Ovary (tissue), 3 donors: ENCODE measurements around the gene ITGB1BP1.

Experiments used
- EP300 ChIP-seq: sonication (generic); formaldehyde crosslinking; IDR thresholded peaks from one replicate; pipeline ENCODE4 v1.6.1; 2017; ENCODE audit warnings: antibody characterized with exemption
- POLR2A ChIP-seq: fragments of 450-650 bp; IDR thresholded peaks from one replicate; pipeline ENCODE4 v1.6.1; 2017; ENCODE audit warnings: antibody characterized with exemption, mild to moderate bottlenecking, moderate library complexity
- TF ChIP-seq, protein P1 (sequence below), 3 donors: fragments of 450-650 bp in 2 of 3; fragments of 200-600 bp in 1 of 3; IDR thresholded peaks; one replicate each; pipeline versions ENCODE4 v1.5.1 to v1.8.0; 2016 to 2022; ENCODE audit warnings: antibody characterized with exemption in 3 of 3, mild to moderate bottlenecking in 1 of 3
- donor health status: DM: no; HTN: no; CAD: no.

DNA sequence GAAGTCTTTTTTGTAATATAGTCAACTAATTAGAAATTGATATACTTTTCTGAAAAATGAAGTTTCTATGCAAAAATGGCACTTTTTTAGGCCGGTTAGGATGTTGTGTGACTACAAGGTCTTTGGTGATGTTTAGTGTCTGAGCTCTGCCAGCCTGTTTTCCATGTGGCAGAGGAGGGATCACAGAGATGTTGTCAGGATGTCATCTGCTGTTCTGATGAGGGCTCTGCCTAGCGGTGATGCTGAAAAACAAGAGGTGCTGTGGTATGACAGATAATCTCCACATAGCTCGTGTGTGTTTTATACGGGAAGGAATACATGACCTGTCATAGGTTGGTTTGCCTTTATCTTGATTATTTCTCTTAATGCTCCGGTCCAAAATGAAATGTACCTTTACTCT is 39.0 kb upstream of the ITGB1BP1 start:
- TF ChIP-seq, protein P1, sequence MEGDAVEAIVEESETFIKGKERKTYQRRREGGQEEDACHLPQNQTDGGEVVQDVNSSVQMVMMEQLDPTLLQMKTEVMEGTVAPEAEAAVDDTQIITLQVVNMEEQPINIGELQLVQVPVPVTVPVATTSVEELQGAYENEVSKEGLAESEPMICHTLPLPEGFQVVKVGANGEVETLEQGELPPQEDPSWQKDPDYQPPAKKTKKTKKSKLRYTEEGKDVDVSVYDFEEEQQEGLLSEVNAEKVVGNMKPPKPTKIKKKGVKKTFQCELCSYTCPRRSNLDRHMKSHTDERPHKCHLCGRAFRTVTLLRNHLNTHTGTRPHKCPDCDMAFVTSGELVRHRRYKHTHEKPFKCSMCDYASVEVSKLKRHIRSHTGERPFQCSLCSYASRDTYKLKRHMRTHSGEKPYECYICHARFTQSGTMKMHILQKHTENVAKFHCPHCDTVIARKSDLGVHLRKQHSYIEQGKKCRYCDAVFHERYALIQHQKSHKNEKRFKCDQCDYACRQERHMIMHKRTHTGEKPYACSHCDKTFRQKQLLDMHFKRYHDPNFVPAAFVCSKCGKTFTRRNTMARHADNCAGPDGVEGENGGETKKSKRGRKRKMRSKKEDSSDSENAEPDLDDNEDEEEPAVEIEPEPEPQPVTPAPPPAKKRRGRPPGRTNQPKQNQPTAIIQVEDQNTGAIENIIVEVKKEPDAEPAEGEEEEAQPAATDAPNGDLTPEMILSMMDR (IDR thresholded peaks at IDR 0.05), result no peak
- no peak for TF ChIP-seq EP300
- no peak for TF ChIP-seq POLR2A
